Neural cell (in vitro differentiated cells): ENCODE measurements around the gene PRADC1. TPM values are rescaled to one million over a fixed set of nuclear protein-coding genes. Genes with fewer than 3 reads are reported as not detected.

Experiments used
- H2AFZ ChIP-seq: fragments of 200-600, 300-800 bp; sonication (generic), shearing (Covaris generic); 2 replicates; pipeline ENCODE4 v1.6.0; 2014; ENCODE audit warnings: low read depth, mild to moderate bottlenecking, antibody characterized with exemption, low read length, moderate library complexity
- H3F3A ChIP-seq: fragments of 200-600 bp; shearing (Covaris generic); 2 replicates; pipeline ENCODE4 v1.6.1; 2016; ENCODE audit warnings: mild to moderate bottlenecking, moderate library complexity, mixed read lengths, antibody characterized with exemption, low read length; ENCODE audit not compliant: insufficient read depth, poor library complexity, severe bottlenecking
- H3K27ac ChIP-seq: fragments of 200-600, 300-800 bp; sonication (generic), shearing (Covaris generic); 2 replicates; pipeline ENCODE4 v1.5.1; 2014; ENCODE audit warnings: mild to moderate bottlenecking, low read length, moderate library complexity
- H3K27me3 ChIP-seq: fragments of 300-800, 200-600 bp; sonication (generic), shearing (Covaris generic); 2 replicates; pipeline ENCODE4 v1.6.0; 2014; ENCODE audit warnings: mild to moderate bottlenecking, low read depth, low read length, moderate library complexity; ENCODE audit not compliant: insufficient read depth
- H3K36me3 ChIP-seq: fragments of 300-800, 200-600 bp; sonication (generic), shearing (Covaris generic); 2 replicates; pipeline ENCODE4 v1.5.1; 2014; ENCODE audit warnings: mild to moderate bottlenecking, antibody characterized with exemption, low read length, moderate library complexity; ENCODE audit not compliant: insufficient read depth
- H3K4me2 ChIP-seq: fragments of 300-800, 200-600 bp; sonication (generic), shearing (Covaris generic); 2 replicates; pipeline ENCODE4 v1.6.0; 2014; ENCODE audit warnings: mild to moderate bottlenecking, low read length
- H3K4me3 ChIP-seq: fragments of 300-800, 200-600 bp; sonication (generic), shearing (Covaris generic); 2 replicates; pipeline ENCODE4 v1.5.1; 2014; ENCODE audit warnings: mild to moderate bottlenecking, low read length, moderate library complexity
- H3K79me2 ChIP-seq: fragments of 200-600 bp; shearing (Covaris generic); replicated peaks from 2 replicates; pipeline ENCODE4 v1.6.0; 2014; ENCODE audit warnings: mild to moderate bottlenecking, low read length, moderate library complexity; ENCODE audit not compliant: insufficient read depth
- H3K9ac ChIP-seq: fragments of 300-800, 200-600 bp; sonication (generic), shearing (Covaris generic); 2 replicates; pipeline ENCODE4 v1.6.1; 2016; ENCODE audit warnings: mild to moderate bottlenecking, low read length, mixed read lengths
- H3K9me2 ChIP-seq: fragments of 200-600 bp; shearing (Covaris generic); 2 replicates; pipeline ENCODE4 v1.6.1; 2016; ENCODE audit warnings: mild to moderate bottlenecking, low read length, mixed read lengths; ENCODE audit not compliant: insufficient read depth
- H3K9me3 ChIP-seq: fragments of 200-600, 300-800 bp; sonication (generic), shearing (Covaris generic); 2 replicates; pipeline ENCODE4 v1.6.1; 2016; ENCODE audit warnings: mild to moderate bottlenecking, mixed run types, low read length, moderate library complexity, mixed read lengths
- H4K20me1 ChIP-seq: fragments of 200-600 bp; shearing (Covaris generic); 2 replicates; pipeline ENCODE4 v1.6.1; 2016; ENCODE audit warnings: mild to moderate bottlenecking, mixed run types; ENCODE audit not compliant: insufficient read depth
- CTCF ChIP-seq: fragments of 450-650 bp; IDR thresholded peaks from 2 replicates; pipeline ENCODE4 v1.5.1; 2014; ENCODE audit warnings: antibody characterized with exemption, mild to moderate bottlenecking, moderate library complexity; ENCODE audit not compliant: poor library complexity, severe bottlenecking
- EP300 ChIP-seq: fragments of 450-650 bp; conservative IDR thresholded peaks from 2 replicates; pipeline ENCODE4 v1.6.1; 2014; ENCODE audit warnings: antibody characterized with exemption, mild to moderate bottlenecking, moderate library complexity; ENCODE audit not compliant: poor library complexity, severe bottlenecking
- EZH2 ChIP-seq: fragments of 200-600, 300-800 bp; shearing (Covaris generic), sonication (generic); IDR thresholded peaks from 2 replicates; pipeline ENCODE4 v1.6.1; 2014; ENCODE audit warnings: antibody characterized with exemption, low read length, borderline replicate concordance, mild to moderate bottlenecking; ENCODE audit not compliant: insufficient read depth, poor library complexity, severe bottlenecking
- MXI1 ChIP-seq: fragments of 450-650 bp; conservative IDR thresholded peaks from 2 replicates; pipeline ENCODE4 v1.6.1; 2014; ENCODE audit warnings: antibody characterized with exemption, mild to moderate bottlenecking; ENCODE audit not compliant: poor library complexity, severe bottlenecking
- POLR2AphosphoS5 ChIP-seq: IDR thresholded peaks from 2 replicates; pipeline ENCODE4 v1.6.1; 2012
- RAD21 ChIP-seq: fragments of 450-650 bp; conservative IDR thresholded peaks from 2 replicates; pipeline ENCODE4 v1.6.1; 2014; ENCODE audit warnings: antibody characterized with exemption, mild to moderate bottlenecking, moderate library complexity
- REST ChIP-seq: IDR thresholded peaks from 2 replicates; pipeline ENCODE4 v1.6.1; 2012; ENCODE audit warnings: borderline replicate concordance
- SMC3 ChIP-seq: fragments of 450-650 bp; conservative IDR thresholded peaks from 2 replicates; pipeline ENCODE4 v1.6.1; 2014; ENCODE audit warnings: antibody characterized with exemption, mild to moderate bottlenecking, moderate library complexity; ENCODE audit not compliant: poor library complexity
- TAF1 ChIP-seq: IDR thresholded peaks from 2 replicates; pipeline ENCODE4 v1.6.1; 2012; ENCODE audit warnings: low read depth
- polyA plus RNA-seq: library from polyadenylated mRNA; depleted of rRNA; stranded (reverse); fragments of >200 nt; gene quantifications from 2 replicates; pipeline ENCODE4 v1.2.3, GENCODE V29; 2014

PRADC1 gene
- polyA plus RNA-seq, 1 donor from 2014 or later: 36.5 TPM

GRCh38 chr2:73268366-73268829 lies 35.4 kb upstream of the PRADC1 start:
- Histone ChIP-seq H4K20me1 (no peaks in the 10 kb centered on the region), H3K79me2 (no peaks in the 10 kb centered on the region), H3K4me2 (no peak overlapping the region), H3K27ac (no peak overlapping the region), H3K36me3 (no peaks in the 10 kb centered on the region), H3K27me3 (peaks cover 34% of the 10 kb centered on the region), H3K9me2 (no peaks in the 10 kb centered on the region), H3F3A (no peaks in the 10 kb centered on the region), H3K9ac (peak overlapping the region; percentile 11), H3K4me3 (peak overlapping the region; percentile 59), H3K9me3 (no peaks in the 10 kb centered on the region), H2AFZ (no peak overlapping the region)
- TF ChIP-seq RAD21: no peak
- no peak for TF ChIP-seq POLR2AphosphoS5
- TF ChIP-seq SMC3: no peak
- no peak for TF ChIP-seq TAF1
- TF ChIP-seq EZH2: no peak
- no peak for TF ChIP-seq MXI1
- TF ChIP-seq REST: no peak
- no peak for TF ChIP-seq CTCF
- no peak for TF ChIP-seq EP300

- H4K20me1 ChIP-seq: no peaks in the 10 kb centered on the region
- no peaks in the 10 kb centered on the region for H3K79me2 ChIP-seq
- no peaks in the 10 kb centered on the region for H3K36me3 ChIP-seq
- H2AFZ ChIP-seq: no peak overlapping the region
- no peak overlapping the region for H3K4me2 ChIP-seq
- peaks cover 34% of the 10 kb centered on the region for H3K27me3 ChIP-seq
- H3K9ac ChIP-seq: no peak overlapping the region
- TF ChIP-seq MXI1 (no peak), REST (no peak), EP300 (no peak), RAD21 (no peak)
- H3K9me3 ChIP-seq: no peaks in the 10 kb centered on the region
- no peaks in the 10 kb centered on the region for H3K9me2 ChIP-seq
- no peaks in the 10 kb centered on the region for H3F3A ChIP-seq
- no peak overlapping the region for H3K27ac ChIP-seq
- peak overlapping the region; percentile 1 for H3K4me3 ChIP-seq
Observed at GRCh38 chr2:73267008-73267407, 34.0 kb upstream of the PRADC1 start.
